HUDEP-2 (cell line): Measurements from ENCODE around the gene FMNL2.
A peak's percentile ranks its signal among the peaks of the same experiment; 100 is the strongest.

Source experiments
- DNase-seq, 76 experiments: peaks; one replicate each; lab custom pipeline; 2025; ENCODE audit not compliant: unreplicated experiment in 76 of 76; lab: John Stamatoyannopoulos, UW

The FMNL2 gene

DNA sequence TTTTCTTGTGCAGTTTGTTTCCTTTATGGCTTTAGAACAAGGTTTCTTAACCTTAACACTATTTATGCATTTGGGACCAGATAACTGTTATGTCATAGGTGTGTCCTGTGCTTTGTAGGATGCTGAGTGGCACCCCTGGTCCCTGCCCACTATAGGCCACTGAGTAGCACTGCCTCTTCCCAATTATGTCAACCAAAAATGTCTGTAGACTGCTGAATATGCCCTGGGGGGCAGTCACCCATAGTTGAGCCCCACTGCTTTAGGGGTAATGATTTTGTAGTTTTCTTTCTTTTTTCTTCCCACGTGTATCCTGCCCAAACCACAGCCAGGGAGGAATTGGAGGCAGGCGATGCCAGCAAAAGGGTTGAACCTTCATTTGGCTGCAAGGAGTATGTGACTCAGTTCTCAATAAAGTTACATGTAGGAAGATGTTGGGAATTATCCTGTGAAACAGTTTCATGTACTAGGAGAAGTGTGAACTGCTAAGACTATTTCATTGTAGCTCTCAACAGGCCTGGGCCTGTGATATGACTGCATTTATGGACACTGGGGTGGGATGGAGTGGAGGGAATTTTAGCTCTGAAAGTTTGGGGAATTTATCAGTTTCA is 65.7 kb downstream of the FMNL2 start:
- DNase-seq: no peak

GRCh38 chr2:152402780-152403759 is 68.1 kb downstream of the FMNL2 start:
- no peak for DNase-seq

- DNase-seq: no peak
Measured at GRCh38 chr2:152405206-152406118, 70.5 kb downstream of the FMNL2 start.

DNA sequence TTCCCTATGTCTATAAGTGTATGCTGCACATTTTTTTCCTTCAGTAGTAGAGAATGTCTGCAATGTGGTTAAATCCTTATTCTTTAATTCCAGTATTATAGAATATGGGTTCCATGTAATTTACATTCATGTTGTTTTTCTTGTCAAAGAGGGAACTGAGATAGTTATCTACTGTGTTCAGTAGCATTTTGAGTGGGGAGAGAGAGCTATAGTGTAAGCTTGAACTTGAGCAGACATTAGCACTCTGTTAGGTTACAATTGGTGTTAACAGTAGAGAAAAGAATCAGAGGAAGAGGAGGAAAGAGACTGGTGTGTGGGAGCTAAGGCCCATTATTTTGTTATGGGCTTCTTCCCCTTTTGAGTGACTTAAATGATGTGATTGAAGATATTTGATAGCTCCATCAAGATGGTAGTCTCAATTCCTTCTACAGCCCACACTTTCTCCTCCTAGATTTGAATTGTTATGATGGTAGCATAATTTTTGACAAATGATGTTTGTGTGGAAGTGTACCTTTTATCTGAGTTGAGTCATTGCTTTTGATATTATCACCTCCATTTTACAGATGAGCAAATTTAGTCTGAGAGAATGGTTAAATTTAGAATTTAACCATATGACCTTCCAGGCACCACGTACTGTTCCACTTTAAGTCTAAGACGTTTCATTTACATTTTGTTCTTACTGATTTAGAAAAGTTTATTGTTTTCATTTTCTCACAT is 71.3 kb downstream of the FMNL2 start:
- DNase-seq: no peak

GRCh38 chr2:152406836-152407161 is 71.8 kb downstream of the FMNL2 start:
- no peak for DNase-seq

GRCh38 chr2:152407204-152407721 is 72.3 kb downstream of the FMNL2 start:
- DNase-seq: peak in 1 of 76 experiments; percentile 15

GRCh38 chr2:152407806-152408205 is 72.8 kb downstream of the FMNL2 start:
- no peak for DNase-seq

- no peak for DNase-seq
Measured at GRCh38 chr2:152408254-152408653, 73.3 kb downstream of the FMNL2 start.

DNA sequence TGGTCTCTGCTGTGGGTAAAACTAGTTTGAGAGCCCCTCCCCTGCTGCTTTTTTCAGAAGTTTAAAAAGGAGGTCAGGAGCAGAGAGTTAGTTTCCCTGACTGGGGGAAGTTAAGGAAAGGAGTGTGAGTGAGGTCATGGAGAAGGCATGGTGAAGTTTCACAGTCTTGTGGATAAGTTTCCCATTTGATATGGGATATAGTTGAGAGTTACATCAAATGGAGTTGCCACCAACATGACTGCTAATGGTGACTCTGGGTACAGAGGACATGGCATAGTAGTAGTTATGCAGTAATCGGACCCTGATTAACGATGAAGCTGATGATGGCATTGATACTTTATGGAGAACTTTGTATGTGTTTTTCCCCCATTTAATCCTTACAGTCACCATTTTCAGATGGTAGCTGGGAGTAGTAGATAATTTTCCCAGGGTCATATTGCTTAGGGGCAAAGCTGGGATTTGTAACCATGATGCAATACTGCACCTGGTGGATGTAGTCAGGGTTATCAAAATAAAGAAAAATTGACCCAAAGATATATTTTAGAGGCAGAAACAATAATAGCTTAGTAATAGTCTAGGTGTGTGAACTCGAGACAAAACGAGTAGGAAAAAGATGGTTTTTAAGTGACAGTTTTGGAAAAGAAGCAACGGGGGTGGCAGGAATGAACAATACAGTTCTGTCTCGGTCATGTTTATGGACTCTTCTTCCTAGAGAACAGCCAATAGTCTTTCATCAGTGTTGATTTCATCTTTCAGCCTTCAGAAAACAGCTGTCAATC is 74.6 kb downstream of the FMNL2 start:
- DNase-seq: no peak

- no peak for DNase-seq
Measured at GRCh38 chr2:152410165-152410597, 75.2 kb downstream of the FMNL2 start.

GRCh38 chr2:152411154-152411553 is 76.2 kb downstream of the FMNL2 start:
- DNase-seq: no peak

- DNase-seq: no peak
Measured at GRCh38 chr2:152413228-152414030, 78.5 kb downstream of the FMNL2 start.

DNA sequence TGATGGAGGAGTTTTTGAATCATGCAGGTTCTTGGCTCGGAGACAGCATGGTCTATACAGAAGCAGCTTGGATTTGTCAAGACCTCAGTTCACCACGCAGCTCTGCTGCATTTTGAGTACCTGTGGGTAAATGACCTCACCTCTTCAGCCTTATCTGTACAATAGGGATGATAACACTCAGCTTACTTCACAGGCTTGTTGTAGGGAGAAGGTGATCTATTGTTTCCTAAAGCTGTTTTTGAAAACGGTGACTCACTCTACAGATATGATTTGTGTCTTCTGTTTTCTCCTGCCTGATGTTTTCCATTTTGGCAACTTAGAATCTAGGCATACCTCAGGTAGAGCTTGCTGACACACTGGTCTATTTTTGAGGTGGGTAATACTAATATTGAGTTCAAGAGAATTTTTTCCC is 80.3 kb downstream of the FMNL2 start:
- no peak for DNase-seq

- DNase-seq: no peak
Measured at GRCh38 chr2:152415796-152416195, 80.8 kb downstream of the FMNL2 start.

- no peak for DNase-seq
Measured at GRCh38 chr2:152418688-152419087, 83.7 kb downstream of the FMNL2 start.

DNA sequence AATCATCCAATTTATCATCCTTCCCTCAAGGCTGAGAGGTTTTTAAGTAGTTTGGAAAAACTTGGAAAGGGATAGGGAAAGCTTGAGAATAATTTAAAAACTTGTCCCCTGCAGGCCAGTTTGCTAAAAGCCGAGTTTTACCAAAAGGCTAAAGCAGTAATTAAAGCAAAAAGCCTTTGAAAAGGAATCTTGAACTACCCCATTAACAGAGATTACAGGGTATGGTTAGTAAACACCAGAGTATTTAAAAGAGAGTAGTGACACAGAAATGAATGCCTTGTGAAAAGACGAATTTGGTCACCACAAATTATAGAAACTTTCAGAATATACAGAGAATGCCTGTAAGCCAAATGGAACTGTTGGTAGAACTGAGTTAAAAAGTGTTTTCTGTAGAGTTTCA is 85.0 kb downstream of the FMNL2 start:
- no peak for DNase-seq

DNA sequence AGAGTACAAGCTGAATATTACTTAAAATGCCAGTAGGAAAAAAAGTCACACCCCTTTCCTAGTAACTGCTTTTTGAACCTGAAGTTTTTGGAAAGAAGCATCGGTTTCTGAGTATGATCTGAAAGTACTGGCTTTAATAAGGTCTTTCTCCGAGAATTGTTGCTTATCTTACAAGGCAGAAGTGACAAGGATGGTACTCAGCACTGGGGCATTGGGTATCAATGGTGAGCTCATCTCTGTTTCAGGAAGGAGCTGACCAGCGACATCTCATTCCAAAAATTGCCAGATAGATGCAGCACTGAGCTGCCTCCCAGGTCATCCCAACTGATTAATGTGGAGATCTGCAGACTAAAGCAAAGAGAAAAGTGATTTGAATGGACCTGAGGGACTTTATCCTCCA is 85.4 kb downstream of the FMNL2 start:
- peak in 32 of 76 experiments; percentile 1 to 86 (median 38) for DNase-seq

DNA sequence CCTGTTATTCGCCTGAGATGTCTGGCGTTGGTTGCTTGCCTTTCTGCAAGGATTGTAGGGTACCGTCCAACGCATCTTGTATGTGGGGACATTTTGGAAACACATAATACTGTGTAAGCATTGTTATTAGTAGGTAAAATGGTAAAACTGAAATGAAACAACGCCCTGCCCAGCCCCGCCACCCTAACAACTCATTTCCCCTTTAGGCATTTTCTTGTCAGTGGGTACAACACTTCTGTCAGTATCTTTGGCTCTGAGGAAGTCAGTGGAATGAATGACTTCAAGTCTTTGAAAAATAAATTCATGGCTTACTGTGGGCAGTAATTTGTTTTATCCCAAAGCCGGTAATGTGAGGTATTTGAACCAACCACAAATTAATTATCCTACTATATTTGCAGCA is 86.0 kb downstream of the FMNL2 start:
- no peak for DNase-seq
